ENCODE results near the gene MAB21L3. TPM values are rescaled to one million over a fixed set of nuclear protein-coding genes. Genes with fewer than 3 reads are reported as not detected.

The MAB21L3 gene
- total and polyA plus RNA-seq, 2 donors (not counting 3 experiments of a cell fraction or from before 2014, with no cell fraction given): not detected

DNA sequence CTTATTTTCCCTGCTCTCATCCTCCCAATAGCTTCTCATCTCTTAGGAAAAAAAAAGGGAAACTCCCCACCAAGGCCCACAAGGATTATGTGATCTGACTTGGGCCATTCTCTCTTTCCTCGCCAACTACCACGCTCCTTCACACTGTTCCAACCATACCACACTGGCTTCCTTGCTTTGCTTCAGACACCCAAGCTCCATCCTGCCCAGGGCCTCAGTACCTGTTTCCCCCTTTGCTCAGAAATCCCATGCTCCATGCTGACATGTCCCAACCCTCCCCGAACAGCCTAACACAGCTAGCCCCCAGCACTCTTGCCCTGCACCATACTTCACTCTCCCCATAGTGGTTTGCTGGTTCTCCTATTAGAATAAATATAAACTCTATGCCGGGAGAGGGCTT is 39.2 kb downstream of the MAB21L3 start:
- Histone ChIP-seq H3K4me1 (ENCODE audit: control insufficient read depth, extremely low read depth, insufficient read depth, low read length) (peaks cover 16% of the 10 kb centered on the region), H3K9me1 (replicated peaks; ENCODE audit: control insufficient read depth, extremely low read depth, insufficient read depth, low read length) (no peaks in the 10 kb centered on the region), H3K9me3 (replicated peaks; ENCODE audit: control insufficient read depth, insufficient read depth, low read length) (no peaks in the 10 kb centered on the region), H3K27ac (ENCODE audit: insufficient read depth, low read depth, low read length) (no peak overlapping the region), H3K36me3 (ENCODE audit: control insufficient read depth in 2 of 2, extremely low read depth in 1 of 2, insufficient read depth in 2 of 2, low read length in 2 of 2) (no peaks in the 10 kb centered on the region), H3K4me2 (ENCODE audit: insufficient read depth, low read length) (no peak overlapping the region), H2AFZ (ENCODE audit: low read depth, low read length) (no peak overlapping the region), H3K27me3 (ENCODE audit: control insufficient read depth in 2 of 2, insufficient read depth in 2 of 2, low read length in 2 of 2) (peaks cover 0 to 5% of the 10 kb centered on the region in 2 experiments), H3K4me3 (replicated peaks in 1 of 3; ENCODE audit: insufficient read depth in 1 of 3, low read depth in 1 of 3, low read length in 3 of 3) (no peak overlapping the region), H4K20me1 (replicated peaks; ENCODE audit: control insufficient read depth, extremely low read depth, insufficient read depth, low read length) (no peaks in the 10 kb centered on the region), H3K79me2 (ENCODE audit: control insufficient read depth, insufficient read depth, low read length) (no peaks in the 10 kb centered on the region), H3K9ac (replicated peaks; ENCODE audit: extremely low read depth, insufficient read depth, low read length) (no peak overlapping the region)
- POLR2A ChIA-PET: no interaction called here
- FAIRE-seq (no peak), DNase-seq (ENCODE audit: low read depth, low spot score) (no peak)
- TF ChIP-seq MYC (IDR thresholded peaks at IDR 0.05; ENCODE audit: low read depth, low read length) (no peak), JUN (IDR thresholded peaks at IDR 0.05; ENCODE audit: borderline replicate concordance, insufficient read depth, insufficient read length, low read depth) (no peak), POLR2AphosphoS5 (IDR thresholded peaks at IDR 0.05; ENCODE audit: insufficient read depth, low read depth, low read length) (no peak), EZH2 (IDR thresholded peaks at IDR 0.05; ENCODE audit: borderline replicate concordance, low read depth, low read length, severe bottlenecking) (no peak), FOS (IDR thresholded peaks at IDR 0.05; ENCODE audit: borderline replicate concordance, insufficient read depth, low read length) (no peak)
- TF ChIP-seq, protein P1, sequence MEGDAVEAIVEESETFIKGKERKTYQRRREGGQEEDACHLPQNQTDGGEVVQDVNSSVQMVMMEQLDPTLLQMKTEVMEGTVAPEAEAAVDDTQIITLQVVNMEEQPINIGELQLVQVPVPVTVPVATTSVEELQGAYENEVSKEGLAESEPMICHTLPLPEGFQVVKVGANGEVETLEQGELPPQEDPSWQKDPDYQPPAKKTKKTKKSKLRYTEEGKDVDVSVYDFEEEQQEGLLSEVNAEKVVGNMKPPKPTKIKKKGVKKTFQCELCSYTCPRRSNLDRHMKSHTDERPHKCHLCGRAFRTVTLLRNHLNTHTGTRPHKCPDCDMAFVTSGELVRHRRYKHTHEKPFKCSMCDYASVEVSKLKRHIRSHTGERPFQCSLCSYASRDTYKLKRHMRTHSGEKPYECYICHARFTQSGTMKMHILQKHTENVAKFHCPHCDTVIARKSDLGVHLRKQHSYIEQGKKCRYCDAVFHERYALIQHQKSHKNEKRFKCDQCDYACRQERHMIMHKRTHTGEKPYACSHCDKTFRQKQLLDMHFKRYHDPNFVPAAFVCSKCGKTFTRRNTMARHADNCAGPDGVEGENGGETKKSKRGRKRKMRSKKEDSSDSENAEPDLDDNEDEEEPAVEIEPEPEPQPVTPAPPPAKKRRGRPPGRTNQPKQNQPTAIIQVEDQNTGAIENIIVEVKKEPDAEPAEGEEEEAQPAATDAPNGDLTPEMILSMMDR (IDR thresholded peaks at IDR 0.05; ENCODE audit: extremely low read depth in 1 of 2, insufficient read depth in 1 of 2, low read depth in 1 of 2, low read length in 2 of 2): no peak
- intact Hi-C loops (cut with micrococcal nuclease) (loop anchor here (5.0 kb wide), 2 partner anchors 207 to 422 kb away; partner anchors contain the start of gene CD58), dilution Hi-C loops (cut with MboI; ENCODE audit: extremely low pct_ligation_motif_present, low sequenced_read_pairs) (no loop called here)
- CTCF ChIA-PET: interaction anchor here (0.8 to 8.7 kb wide), 11 partner anchors 8 to 350 kb away, joined by 3 to 93 read pairs (median 6); no protein-coding TSS in a partner anchor
- BruUV-seq (replicated peaks): no TSS peak

Data from endothelial cell of umbilical vein (primary cell).